Measurements from ENCODE around the gene FGFBP1. TPM values are rescaled to one million over a fixed set of nuclear protein-coding genes. Genes with fewer than 3 reads are reported as not detected.

FGFBP1 gene
- total RNA-seq, 1 donor from 2014 or later, result 0.96 TPM

- peaks cover 20% of the 10 kb centered on the region for H3K27me3 Mint-ChIP-seq (ENCODE audit: low read depth)
- peaks cover 3% of the 10 kb centered on the region for H3K4me1 Mint-ChIP-seq
- no peaks in the 10 kb centered on the region for H3K36me3 Mint-ChIP-seq
- no peak for DNase-seq (ENCODE audit: low spot score in 2 of 2, unreplicated experiment in 2 of 2)
- no peak for TF ChIP-seq CTCF (IDR thresholded peaks at IDR 0.05; ENCODE audit: unreplicated experiment)
- no peak overlapping the region for H3K4me3 Mint-ChIP-seq
- no peaks in the 10 kb centered on the region for H3K9me3 Mint-ChIP-seq
- no peak overlapping the region for H3K27ac Mint-ChIP-seq
Measured at GRCh38 chr4:15926486-15926885, 12.1 kb downstream of the FGFBP1 start.

DNA sequence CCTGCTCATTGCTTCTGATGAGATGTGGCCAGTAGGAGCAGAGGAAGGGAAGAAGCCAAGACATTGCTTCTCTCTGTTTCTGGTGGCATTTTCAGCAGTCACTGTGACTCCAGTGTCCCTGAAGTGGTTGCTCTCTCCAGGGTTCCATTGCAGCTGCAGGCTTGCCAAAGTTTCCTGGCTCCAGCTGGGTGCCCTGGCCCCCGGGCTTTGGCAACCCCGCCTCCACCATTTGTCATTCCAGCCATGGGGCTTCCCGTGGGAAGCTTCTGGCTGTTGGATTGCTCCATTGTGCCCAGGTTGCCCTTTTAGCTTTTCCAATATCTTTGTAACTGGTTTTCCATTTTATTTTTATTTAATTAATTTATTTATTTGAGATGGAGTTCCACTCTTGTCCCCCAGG, 12.7 kb downstream of the FGFBP1 start:
- H3K27ac Mint-ChIP-seq, result no peak overlapping the region
- DNase-seq (ENCODE audit: low spot score in 2 of 2, unreplicated experiment in 2 of 2), result no peak
- no peak overlapping the region for H3K4me3 Mint-ChIP-seq
- no peaks in the 10 kb centered on the region for H3K36me3 Mint-ChIP-seq
- H3K4me1 Mint-ChIP-seq, result peaks cover 3% of the 10 kb centered on the region
- no peak for TF ChIP-seq CTCF (IDR thresholded peaks at IDR 0.05; ENCODE audit: unreplicated experiment)
- H3K27me3 Mint-ChIP-seq (ENCODE audit: low read depth), result peaks cover 15% of the 10 kb centered on the region
- no peaks in the 10 kb centered on the region for H3K9me3 Mint-ChIP-seq

DNA sequence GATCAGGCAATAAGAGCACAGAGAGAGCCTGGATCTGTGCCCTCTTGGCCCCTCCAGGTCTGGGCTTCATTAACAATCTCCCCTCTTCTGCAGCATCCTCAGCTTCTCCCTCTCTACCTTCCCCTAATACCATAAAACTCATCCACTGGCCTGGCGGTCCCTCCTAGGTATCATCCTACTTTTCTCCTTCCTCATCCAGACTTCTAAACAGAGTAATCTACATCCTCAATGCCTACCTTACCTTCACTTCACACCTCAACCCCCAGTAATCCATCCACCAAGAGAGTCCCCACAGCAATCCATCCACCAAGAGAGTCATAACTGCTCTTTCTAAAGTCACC, 17.0 kb downstream of the FGFBP1 start:
- no peaks in the 10 kb centered on the region for H3K9me3 Mint-ChIP-seq
- no peak for TF ChIP-seq CTCF (IDR thresholded peaks at IDR 0.05; ENCODE audit: unreplicated experiment)
- peaks cover 10% of the 10 kb centered on the region for H3K4me1 Mint-ChIP-seq
- no peaks in the 10 kb centered on the region for H3K36me3 Mint-ChIP-seq
- H3K27ac Mint-ChIP-seq, result no peak overlapping the region
- H3K4me3 Mint-ChIP-seq, result no peak overlapping the region
- DNase-seq (ENCODE audit: low spot score in 2 of 2, unreplicated experiment in 2 of 2), result no peak
- peaks cover 15% of the 10 kb centered on the region for H3K27me3 Mint-ChIP-seq (ENCODE audit: low read depth)

DNA sequence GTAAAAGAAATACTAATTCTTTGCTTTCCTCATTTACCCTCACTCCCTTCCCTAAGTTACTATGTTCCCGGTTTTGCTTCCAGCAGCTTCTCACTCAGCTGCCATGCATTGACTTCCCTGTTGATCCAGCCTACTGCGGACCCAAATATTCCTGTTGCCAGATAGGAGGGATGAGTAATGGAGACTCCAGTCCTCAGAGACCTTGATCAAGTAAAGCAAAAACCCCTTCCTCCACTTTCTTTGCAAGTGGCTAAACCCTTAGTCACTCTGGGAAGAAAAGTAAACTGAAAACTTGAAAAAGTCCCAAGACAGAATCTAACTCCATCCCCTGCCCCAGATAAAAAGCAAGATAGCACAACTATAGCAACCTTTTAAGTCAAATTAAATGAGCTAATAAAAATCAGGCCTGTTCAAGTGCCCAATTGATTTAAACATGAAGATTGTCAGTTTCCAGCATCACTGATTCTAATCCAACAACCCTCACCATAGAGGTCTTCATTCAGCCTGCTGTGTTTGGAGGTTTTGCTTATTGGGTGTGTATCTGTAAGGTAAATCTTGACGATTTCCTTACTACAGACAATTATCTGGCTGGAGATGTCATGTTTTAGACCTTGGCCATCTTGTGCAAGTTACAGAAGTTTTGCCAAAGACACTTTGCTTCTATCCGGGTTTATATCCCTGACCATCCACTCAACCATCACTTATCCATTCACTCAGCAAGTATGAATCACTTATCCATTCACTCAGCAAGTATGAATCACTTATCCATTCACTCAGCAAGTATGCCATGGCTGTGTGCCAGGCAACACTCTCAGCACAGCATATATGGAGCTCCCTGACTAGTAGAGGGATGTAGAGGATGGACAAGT, 17.6 kb downstream of the FGFBP1 start:
- TF ChIP-seq CTCF (IDR thresholded peaks at IDR 0.05; ENCODE audit: unreplicated experiment), result no peak
- H3K36me3 Mint-ChIP-seq, result no peaks in the 10 kb centered on the region
- peaks cover 15% of the 10 kb centered on the region for H3K27me3 Mint-ChIP-seq (ENCODE audit: low read depth)
- DNase-seq (ENCODE audit: low spot score in 2 of 2, unreplicated experiment in 2 of 2), result no peak
- peaks cover 1% of the 10 kb centered on the region for H3K9me3 Mint-ChIP-seq
- H3K4me1 Mint-ChIP-seq, result peaks cover 10% of the 10 kb centered on the region
- no peak overlapping the region for H3K27ac Mint-ChIP-seq
- no peak overlapping the region for H3K4me3 Mint-ChIP-seq

DNA sequence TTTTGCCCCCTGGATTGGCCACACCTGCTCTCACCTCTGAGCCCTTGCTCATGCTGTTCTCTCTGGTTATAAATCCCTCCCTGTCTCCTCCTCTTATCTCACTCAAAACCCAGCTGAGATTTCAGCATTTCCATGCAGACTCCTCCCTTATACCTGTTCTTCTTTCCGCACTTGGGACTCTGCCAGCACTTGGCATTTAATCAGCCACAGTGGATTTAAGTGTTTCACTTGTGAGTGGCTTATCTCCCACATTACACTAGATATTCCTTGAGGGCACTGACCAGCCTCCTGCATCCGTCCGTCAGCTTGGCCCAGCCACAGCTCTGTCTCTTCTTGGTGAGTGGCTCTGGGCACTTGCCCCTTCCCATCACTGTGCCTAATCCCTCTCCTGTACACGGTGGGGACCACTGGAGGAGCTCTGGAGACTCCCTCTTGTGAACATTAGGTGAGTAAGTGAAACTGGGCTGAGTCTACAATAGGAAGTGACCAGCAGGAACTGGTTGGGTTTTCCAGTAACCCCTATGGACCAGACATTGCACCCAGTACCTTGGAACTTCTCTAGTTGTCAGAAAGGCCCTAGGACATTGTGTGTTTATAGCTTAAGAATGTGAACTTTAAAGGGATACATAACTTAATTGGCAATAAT, 19.9 kb downstream of the FGFBP1 start:
- Mint-ChIP-seq H3K9me3 (peaks cover 5% of the 10 kb centered on the region), H3K27ac (no peak overlapping the region), H3K4me1 (peaks cover 10% of the 10 kb centered on the region), H3K27me3 (ENCODE audit: low read depth) (peaks cover 8% of the 10 kb centered on the region), H3K4me3 (no peak overlapping the region), H3K36me3 (no peaks in the 10 kb centered on the region)
- TF ChIP-seq CTCF (IDR thresholded peaks at IDR 0.05; ENCODE audit: unreplicated experiment), result no peak
- peak in 1 of 2 experiments; percentile 50 for DNase-seq (ENCODE audit: low spot score in 2 of 2, unreplicated experiment in 2 of 2)

All from mesothelial cell of epicardium (in vitro differentiated cells).